SW 1271 (cell line): ENCODE results near the gene HPCA.

Source experiments
- DNase-seq, 2 experiments: peaks; one replicate each; lab custom pipeline; 2025; lab: John Stamatoyannopoulos, UW

HPCA gene

DNA sequence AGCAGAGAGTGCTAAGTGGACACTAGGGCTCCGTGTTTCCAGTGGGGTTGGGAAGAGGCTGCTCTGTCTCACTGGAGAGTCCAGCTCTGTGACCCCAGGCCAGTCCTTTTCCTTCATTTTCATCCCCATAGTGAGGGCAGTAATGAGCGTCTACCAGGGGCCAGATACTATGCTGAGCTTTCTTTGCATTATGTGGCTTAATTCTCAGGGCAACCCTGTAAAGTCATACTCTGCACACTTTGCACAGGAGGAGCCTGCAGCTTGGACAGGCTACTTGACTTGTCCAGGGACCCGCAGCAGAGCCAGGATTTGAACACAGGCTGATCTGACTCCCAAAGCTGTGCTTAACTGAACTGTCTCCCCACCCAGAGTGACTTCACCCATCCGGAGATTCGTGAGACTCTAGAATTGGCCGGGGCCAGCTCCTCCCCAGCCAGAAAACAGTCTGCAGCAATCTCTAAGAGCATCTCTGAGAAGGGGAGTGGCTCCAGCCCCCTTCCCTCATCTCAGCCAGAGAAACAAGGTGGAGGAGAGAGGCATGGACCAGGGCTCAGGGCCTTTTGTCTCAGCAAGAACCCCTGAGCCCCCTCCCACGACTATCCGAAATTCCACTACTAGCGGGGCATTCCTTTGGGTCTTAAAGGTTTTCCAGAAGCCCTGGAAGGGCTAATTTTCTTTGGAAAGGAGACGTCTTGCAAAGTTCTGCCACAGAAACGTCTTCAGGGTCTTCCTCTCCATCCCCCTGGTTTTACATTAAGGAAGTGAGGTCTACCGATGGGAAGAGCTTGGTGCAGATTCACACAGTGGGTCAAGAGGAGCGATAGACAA, 14.7 kb upstream of the HPCA start:
- no peak for DNase-seq

DNA sequence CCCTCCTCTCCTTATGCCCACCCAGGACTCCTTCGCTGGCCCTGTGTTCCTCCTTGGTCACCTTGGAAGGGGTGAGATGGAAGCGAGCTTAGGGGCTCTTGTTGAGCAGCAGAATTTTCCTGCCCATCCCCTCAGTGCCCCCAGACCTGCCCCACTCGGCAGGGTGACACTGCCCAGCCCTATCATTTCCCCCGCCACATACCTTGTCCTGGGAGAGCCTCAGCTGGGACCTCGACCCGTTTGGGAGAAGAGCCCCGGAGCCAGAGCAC, 14.2 kb upstream of the HPCA start:
- DNase-seq = no peak

DNA sequence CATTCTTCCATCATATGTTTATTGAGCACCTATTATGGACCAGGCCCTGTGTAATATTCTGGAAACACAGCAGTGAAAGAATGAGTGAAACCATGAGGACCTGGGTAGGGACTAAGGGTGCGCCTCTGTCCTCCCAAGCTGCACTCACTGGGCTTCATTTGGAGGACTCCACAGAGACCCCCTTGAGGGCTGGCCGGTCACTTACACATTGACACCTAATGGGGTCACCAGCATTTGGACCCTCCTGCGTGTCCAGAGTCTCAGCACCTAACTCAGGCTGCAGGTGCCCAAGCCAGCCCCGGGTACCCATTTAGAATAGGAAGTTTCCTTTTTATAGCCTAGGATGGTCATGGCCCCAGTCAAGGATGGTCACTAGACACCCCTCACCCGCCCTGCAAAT, 12.8 kb upstream of the HPCA start:
- DNase-seq = no peak

DNA sequence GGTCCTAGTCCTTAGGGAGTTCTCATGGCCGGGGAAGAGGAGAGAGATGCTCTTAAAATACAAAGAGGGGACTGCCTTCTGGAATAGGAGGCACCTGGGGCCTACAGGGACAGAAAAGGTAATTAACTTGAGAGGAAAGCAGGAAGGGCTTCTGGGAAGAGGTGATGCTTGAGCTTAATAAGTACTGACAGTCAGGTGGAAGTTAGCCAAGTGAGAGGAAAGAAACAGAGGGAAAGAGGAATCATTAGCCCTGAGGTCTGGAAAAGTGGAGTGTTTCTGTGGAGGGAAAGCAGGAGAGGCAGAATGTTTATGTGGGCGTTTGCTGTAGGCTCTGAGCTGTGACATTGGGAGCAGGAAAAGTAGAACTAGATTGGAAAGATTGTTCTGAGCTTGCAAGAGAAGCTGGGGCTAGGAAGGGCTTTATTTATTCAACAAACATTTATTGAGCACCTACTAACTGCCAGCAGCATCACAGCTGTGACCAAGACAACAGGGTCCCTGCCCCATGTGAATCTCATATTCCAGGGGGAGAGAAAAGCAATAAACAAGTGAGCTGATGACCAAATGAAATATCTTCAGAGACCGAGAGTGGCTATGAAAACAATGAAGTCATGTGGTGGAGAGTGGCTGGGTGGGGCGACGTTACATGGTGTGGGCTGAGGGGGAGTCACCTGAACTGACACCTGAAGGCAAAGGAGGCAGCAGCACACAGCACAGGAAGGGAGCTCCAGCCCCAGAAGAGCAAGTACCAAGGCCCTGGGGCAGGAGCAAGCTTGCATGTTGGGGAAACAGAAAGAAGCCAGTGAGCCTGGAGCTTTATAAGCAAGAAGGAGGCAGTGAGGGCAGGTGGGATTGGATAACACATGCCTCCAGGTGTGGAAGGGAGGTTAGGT, 11.2 kb upstream of the HPCA start:
- no peak for DNase-seq

DNA sequence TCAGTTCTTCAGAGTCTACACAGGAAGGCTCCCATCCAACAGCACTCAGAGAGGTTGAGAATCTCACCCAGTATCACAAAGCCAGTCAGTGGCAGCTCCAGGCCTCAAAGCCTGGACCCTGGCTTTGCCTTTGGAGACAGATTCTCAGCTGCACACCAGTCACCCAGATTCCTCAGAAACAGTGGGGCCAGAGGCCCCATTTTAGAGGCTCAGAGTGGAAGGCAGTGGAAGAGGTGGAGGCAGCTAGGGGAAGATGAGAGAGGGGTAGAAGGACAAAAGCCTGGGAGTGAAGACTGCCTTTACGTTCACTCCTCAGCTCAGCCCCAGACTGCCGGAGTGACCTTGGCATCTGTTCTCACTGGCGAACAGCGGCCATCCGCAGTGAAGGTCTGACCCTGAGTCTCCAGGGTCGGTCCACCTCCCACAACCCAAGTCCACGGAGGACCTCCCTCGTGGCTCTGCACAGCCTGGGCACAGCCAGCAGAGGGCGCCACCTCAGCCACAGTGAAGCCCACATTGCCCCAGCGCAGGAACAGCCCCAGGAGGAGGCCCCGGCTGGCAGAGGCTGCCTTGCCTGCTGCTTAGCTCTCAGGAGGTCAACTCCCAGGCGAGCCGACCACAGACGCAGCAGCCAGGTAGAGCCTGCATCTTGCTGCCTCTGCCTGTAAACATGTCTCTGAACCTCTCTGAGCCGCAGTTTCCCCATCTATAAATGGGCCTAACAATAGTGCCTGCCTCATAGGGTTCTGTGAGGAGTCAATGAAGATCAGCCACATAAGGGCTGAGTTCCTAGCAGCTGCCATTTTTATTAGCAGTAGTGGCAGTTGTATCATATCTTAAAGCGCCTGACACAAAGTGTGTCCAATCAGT, 9.7 kb upstream of the HPCA start:
- peak in 1 of 2 experiments; percentile 28 for DNase-seq

DNA sequence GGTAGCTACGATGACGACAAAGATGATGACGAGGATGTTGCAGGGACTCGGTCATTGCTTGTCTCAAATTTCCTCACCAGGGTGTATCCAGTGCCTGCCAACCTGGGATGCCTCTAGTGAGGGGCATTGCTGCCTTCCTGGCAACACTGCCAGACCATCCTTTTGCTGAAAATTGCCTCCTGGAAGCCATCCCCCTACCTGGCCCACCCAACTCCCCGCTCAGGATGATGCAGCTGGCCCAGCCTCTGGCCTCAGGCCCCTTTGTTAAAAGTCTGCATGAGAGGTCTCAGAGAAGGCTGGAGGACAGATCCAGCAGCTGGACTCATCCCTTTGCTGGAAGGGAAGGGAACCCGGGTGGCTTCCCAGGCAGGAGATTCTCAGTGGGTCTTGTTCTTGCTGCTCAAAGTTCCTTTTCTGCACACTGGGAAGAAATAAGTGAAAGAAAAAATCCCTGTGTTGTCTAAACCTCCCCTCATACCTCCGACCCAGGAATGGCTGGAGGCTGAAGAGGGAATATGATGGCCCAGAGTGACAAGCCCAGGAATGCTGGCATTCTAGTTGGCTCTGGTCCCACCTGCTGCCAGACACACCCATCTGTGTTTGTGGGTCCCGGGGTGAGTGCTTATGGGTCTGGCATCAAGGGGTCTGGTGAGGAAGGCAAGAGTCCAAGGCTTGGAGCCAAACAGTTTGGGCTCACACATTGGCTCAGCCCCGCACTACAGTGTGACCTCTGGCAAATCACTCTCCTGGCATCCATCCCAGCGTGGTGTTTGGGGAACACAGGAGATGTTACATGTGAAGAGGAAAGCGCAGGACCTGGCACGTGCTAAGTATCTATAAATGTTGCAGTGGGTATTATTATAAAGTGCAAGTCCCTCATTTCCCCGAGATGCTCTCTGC, 8.8 kb upstream of the HPCA start:
- DNase-seq = no peak

DNA sequence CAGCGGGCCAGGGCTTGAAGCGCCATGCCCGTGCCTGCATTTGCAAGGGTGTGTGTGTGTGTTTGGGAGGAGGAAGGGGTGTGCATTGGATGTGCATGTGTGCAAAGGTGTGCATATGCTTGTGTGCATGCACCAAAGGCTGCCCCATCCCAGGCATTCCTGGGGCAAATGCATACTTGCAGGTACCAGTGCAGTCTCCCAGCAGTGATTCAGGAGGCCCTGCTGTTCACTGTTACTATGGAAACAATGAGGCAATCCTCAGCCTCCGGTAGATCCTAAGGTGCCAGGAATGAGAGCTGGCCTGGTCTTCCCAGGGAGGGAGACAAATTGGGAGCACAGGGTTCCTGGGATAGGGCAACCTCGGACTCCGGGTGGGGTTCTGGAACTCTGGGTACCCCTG, 8.1 kb upstream of the HPCA start:
- DNase-seq = no peak

DNA sequence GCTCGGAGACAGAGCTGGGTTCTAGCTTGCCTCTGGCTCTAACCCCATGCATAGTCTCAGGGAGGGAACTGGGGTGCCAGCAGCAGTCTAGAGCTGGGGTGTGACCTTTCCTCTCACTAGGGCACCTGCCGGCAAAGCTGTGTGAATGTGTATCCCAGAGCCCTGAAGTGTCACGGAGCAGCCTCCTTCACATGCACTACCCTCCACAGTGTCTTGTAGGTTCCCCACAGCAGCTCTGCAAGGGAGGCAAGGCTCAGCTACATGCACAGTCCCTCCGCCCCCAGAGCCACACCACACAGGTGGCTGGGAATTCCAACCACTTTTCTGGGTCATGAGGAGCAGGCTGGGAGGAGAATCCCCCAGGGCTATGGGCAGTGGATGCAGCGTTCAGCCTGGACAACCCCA, 7.7 kb upstream of the HPCA start:
- DNase-seq = no peak

DNA sequence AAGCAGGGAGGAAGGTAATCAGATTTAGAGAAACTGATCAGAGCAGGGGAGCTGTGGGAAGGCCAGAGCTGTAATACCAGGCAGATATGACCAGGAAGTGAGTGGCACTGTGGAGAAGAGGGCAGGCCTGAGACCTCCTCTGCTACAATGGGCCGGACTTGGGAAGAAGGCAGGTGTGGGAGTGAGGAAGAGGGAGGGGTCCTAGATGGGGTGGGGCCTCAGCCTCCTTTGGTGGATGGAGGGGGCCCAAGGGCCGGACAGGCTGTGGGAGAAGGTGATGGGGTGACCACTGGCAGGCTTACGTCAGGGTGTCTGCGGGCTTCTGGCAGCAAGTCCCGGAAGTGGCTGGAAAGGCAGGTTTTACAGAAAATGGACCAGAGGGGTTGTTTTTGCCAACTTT, 5.0 kb upstream of the HPCA start:
- no peak for DNase-seq

DNA sequence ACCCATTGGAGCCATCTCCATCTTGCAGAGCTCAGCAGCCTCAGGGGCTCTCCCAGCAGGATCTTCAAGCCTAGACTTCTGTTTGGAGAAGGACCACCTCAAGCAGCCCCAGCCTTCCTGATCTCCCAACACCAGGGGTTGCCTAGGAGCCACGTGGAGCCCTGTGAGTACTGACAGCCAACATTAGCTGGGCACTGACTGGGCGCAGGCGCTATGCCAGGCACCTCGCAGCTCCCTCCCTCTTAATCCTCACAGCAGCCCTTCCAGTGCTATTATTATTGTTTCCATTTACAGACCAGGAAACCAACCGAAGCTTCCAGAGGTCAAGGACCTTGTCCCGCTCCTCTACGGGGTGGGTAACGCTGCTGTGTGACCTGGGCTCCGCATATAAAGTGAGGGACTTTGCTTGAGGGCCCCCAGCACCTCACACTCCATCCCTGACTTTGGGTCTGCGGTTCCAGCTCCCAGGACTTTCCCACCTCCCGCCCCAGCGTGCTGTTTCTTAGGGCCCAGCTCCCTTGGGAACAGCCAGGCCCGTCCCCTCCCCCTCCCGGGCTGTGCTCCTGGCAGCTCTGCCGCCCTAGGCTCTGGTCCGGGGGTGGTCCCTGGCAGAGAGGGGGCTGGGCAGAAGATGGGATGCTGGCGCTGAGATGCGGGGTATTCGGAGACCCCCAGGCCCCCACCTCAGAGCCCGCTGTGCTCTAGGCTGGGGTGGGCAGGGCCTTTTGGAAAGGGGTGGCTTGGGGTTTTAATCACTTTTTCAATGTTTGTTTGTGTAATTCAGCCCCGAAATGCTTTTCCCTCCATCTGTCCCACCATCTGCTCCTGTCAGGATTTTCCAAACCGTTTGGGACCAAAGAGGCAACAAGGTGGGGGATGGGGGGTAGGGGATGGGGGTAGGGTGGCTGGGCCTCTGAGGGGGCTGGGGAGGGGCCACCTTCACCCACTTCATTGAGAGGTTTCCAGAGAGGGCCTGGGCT, 4.1 kb upstream of the HPCA start:
- DNase-seq = no peak

DNA sequence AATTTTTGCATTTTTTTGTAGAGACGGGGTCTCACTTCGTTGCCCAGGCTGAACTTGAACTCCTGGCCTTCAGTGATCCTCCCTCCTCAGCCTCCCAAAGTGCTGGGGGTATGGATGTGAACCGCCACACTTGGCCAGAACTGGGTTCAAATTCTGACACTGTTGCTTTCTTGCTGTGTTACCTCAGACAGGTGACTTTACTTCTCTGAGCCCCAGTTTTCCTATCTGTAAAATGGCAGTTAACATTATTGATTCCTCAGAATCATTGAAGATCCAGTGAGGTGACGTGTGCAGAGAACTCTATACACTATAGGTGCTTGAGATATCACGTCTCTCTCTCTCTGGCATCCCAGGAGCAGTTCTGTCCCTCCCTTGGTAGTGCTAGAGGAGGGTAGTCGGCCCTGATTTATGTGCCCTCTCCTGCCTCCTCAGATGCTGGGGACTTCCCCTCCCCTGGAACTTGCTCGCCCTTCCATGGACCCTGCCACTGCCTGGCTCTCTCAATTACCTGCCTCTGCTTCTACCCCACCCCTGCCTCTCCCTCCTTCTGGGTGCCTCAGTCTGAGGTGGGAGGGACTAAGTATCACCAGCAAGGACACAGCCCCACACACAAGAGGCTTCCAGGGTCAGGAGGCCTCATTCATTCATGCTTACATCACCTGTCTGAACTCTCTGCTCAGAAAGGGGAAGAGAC, 2.8 kb upstream of the HPCA start:
- no peak for DNase-seq

DNA sequence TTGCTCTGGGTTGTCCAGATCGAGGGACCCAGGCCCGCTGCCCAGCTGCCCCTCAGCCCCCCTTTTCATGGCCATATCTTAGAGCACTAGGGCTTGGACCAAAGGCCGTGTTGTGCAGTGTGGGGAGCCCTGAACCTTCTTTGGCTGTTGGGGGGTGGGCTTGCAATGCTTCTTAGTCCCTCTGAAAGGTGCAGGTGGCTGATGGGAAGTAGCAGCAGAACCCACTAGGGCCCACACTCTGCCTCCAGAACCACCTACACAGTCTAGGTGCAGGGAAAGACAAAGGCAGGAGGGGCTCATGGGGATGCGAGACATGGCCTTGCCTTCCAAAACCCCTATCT, 2.3 kb upstream of the HPCA start:
- no peak for DNase-seq

DNA sequence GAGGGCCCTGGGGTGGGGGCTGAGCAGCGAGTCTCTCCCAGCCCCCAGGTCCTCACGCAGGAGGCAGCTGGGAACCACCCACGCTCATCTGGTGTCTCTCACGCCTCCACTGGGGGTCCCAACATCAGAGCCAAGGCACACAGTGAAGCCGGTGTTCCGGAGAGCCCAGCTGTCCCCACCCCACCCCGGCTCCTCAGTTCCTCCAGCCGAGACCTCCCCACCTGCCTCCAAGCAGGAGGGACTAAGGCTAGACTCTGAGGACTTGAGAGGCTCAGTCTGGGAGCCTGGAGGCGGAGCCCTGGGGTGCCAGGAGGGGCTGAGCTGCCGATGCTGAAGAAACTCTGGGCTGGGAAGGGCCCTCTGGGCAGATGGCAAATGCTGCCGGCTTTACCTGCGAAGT, 1.6 kb upstream of the HPCA start:
- DNase-seq = no peak

DNA sequence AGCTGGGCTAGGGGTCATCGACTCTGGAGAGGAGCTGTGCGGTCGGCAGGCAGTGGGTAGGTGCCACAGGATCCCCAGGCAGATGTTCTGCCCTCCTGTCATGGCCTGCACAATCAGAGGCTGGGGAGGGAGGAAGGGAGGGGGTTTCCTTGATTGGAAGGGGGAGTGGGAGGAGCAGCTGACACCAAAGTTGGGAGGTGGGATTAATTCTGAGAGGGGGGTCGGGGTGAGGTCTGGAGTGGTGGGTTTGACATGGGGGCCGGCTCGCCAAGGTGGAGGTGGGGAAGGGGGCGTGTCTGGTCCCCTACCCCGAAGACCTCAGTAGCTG, 651 bp upstream of the HPCA start:
- DNase-seq = no peak

DNA sequence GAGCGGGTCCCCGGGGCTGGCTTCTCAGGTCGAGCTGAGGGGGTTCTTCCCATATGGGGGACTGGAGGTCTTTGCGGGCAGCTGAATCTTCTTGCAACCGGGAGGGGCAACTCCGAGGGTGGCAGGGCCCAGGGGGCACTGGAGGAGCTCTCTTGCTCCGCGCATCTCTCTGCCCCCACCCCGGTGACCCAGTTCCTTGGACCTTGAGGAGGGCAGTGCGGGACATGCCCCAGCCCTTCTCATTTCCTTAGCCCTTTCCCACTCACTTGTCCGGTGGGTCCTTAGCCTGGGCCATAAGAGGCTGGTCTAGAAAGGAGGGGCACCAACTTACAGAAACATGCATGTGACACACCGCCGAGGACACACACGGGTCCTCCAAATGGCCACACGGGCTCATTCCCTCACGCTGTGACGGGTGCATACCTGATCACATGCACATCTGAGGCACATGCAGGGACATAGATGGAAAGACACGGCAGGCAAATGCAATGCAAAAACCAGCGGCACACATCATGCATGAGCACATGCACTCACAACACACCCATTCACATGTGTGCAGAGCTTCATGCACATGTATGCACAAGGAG, 630 bp downstream of the HPCA start:
- no peak for DNase-seq

DNA sequence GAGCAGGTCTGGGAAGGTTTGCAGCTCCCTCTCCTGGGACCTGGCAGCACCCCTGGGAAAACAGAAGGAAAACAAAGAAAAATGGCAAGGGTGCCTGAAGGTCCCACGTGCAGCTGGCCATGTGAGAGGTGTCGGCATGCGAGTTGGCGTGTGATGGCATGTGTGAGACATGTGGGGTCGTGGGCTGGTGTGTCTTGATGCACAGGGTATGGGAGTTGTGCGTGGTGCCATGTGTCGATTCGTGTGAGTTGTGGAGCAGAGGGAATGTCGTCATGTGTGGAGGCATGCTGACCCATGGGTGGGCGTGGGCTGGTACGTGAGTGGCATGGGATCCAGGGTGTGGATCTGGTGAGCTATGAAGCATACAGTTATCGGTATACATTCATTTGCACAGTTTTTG, 1.3 kb downstream of the HPCA start:
- no peak for DNase-seq

DNA sequence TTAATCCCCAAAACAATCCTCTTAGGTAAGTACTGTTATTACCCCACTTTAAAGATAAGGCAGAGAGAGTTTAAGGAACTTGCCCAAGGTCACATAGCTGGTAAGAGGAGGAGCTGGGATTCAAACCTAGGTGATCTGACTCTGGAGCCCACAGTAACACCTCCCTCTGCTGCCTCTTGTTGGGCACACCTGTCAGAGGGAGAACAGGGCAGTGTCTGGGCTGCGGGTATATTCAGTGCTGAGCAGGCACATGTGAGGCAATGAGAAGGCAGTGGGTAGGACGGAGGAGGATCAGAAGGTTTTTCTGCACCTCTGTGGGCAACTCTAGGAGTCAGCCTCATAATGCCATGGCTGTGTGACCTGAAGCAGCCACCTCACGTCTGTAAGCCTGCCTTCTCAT, 1.8 kb downstream of the HPCA start:
- no peak for DNase-seq

DNA sequence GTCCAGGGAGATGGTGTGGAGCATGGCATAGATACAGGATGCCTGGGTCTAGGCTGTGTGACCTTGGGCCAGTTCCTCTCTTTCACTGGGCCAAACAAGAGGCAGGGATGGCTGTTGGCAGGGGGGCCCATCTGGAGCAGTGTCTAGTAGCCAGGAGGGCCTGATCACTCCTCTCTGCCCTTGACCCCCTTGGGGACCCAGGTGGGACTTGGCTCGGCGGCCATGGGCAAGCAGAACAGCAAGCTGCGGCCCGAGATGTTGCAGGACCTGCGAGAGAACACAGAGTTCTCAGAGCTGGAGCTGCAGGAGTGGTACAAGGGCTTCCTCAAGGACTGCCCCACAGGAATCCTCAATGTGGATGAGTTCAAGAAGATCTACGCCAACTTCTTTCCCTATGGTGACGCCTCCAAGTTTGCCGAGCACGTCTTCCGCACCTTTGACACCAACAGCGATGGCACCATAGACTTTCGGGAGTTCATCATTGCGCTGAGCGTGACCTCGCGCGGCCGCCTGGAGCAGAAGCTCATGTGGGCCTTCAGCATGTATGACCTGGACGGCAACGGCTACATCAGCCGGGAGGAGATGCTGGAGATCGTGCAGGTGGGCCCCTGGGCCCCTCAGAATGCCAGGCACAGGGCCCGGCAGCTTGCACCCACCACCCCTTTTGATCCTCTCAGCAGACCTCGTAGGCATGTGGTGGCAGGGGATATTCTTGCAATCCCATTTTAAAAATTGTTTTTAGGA, 2.6 kb downstream of the HPCA start:
- DNase-seq = no peak

DNA sequence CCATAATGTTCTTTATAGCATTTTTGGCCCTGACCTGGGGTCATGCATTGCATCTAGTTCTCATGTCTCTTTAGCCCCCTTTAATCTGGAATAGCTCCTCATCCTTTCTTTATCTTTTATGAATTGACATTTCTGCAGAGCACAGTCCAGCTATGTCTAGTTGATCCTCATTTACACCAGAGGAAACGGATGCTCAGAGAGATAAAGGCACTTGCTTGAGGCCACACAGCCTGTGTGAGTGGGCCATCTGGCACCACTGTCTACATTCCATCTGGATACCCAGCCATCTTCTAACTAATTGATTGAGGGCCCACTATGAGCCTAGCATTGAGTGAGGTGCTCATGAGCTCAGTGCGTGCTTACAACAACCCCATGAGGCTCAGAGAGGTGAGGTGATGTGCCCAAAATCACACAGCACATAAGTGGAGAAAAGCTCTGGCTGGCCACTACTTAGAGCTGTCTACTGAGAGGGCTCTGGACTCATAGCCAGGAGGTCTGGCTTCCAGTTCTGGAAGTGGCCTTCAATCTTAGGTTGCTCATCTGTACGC, 3.5 kb downstream of the HPCA start:
- no peak for DNase-seq
